ENCODE results near the gene TRAPPC2L. TPM values are rescaled to one million over a fixed set of nuclear protein-coding genes. Genes with fewer than 3 reads are reported as not detected.

The TRAPPC2L gene
- total RNA-seq, 1 donor from 2014 or later: 95.1 TPM

GRCh38 chr16:88837806-88838205 is 19.1 kb upstream of the TRAPPC2L start:
- H3K4me1 Mint-ChIP-seq: no peaks in the 10 kb centered on the region

DNA sequence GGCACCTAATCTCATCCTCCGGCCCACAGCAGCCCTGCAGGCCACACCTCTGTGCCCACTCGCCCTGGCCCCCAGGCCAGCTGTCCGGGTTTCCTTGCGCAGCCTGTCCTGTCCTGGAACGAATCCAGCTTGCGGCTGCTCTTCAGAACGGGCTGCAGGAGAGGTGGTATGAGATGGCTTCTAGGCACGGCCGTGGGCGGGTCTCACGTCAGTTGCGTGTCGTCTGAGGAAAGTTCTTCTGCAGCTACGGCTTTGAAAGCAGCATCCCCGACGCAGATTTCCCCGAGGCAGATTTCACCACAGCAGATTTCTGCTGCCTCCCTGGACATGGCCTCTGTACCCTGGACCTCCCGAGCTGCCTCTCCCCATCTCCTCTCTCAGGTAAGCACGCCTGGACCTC is 18.4 kb upstream of the TRAPPC2L start:
- TF ChIP-seq, protein P1, sequence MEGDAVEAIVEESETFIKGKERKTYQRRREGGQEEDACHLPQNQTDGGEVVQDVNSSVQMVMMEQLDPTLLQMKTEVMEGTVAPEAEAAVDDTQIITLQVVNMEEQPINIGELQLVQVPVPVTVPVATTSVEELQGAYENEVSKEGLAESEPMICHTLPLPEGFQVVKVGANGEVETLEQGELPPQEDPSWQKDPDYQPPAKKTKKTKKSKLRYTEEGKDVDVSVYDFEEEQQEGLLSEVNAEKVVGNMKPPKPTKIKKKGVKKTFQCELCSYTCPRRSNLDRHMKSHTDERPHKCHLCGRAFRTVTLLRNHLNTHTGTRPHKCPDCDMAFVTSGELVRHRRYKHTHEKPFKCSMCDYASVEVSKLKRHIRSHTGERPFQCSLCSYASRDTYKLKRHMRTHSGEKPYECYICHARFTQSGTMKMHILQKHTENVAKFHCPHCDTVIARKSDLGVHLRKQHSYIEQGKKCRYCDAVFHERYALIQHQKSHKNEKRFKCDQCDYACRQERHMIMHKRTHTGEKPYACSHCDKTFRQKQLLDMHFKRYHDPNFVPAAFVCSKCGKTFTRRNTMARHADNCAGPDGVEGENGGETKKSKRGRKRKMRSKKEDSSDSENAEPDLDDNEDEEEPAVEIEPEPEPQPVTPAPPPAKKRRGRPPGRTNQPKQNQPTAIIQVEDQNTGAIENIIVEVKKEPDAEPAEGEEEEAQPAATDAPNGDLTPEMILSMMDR (conservative IDR thresholded peaks at IDR 0.05): no peak
- Mint-ChIP-seq H3K4me1 (no peaks in the 10 kb centered on the region), H3K27me3 (ENCODE audit: low read depth) (no peaks in the 10 kb centered on the region), H3K9me3 (no peaks in the 10 kb centered on the region), H3K27ac (ENCODE audit: unreplicated experiment) (no peak overlapping the region), H3K36me3 (ENCODE audit: low read depth) (no peaks in the 10 kb centered on the region), H3K4me3 (no peak overlapping the region)
- no peak for DNase-seq (ENCODE audit: low read depth, low spot score)

More at GRCh38 chr16:88837806-88838205, 19.1 kb upstream of the TRAPPC2L start:
- no peak for DNase-seq (ENCODE audit: low read depth, low spot score)
- TF ChIP-seq, protein P1 (conservative IDR thresholded peaks at IDR 0.05): no peak
- no peaks in the 10 kb centered on the region for H3K27me3 Mint-ChIP-seq (ENCODE audit: low read depth)
- H3K36me3 Mint-ChIP-seq (ENCODE audit: low read depth): no peaks in the 10 kb centered on the region
- no peak overlapping the region for H3K4me3 Mint-ChIP-seq
- H3K27ac Mint-ChIP-seq (ENCODE audit: unreplicated experiment): no peak overlapping the region
- H3K9me3 Mint-ChIP-seq: no peaks in the 10 kb centered on the region

DNA sequence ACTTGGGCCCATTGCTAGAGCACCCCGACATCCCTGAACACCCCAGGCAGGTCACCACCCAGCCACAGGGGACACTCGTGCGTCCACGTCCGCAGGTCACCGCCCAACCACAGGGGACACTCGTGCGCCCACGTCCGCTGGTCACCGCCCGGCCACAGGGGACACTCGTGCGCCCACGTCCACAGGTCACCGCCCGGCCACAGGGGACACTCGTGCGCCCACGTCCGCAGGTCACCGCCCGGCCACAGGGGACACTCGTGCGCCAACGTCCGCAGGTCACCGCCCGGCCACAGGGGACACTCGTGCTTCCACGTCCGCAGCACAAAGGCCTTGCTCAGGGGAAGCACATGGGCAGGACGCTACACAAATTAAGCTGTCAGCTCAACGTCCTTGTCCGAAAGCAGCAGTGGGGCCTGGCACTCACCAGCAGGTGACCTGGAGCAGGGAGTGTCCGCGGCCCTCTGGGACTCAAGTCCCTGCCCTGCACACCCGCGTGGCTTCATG is 17.8 kb upstream of the TRAPPC2L start:
- Mint-ChIP-seq H3K27me3 (ENCODE audit: low read depth) (no peaks in the 10 kb centered on the region), H3K27ac (ENCODE audit: unreplicated experiment) (no peak overlapping the region), H3K36me3 (ENCODE audit: low read depth) (no peaks in the 10 kb centered on the region), H3K9me3 (no peaks in the 10 kb centered on the region), H3K4me3 (no peak overlapping the region), H3K4me1 (no peaks in the 10 kb centered on the region)
- TF ChIP-seq, protein P1 (conservative IDR thresholded peaks at IDR 0.05): no peak
- DNase-seq (ENCODE audit: low read depth, low spot score): no peak

DNA sequence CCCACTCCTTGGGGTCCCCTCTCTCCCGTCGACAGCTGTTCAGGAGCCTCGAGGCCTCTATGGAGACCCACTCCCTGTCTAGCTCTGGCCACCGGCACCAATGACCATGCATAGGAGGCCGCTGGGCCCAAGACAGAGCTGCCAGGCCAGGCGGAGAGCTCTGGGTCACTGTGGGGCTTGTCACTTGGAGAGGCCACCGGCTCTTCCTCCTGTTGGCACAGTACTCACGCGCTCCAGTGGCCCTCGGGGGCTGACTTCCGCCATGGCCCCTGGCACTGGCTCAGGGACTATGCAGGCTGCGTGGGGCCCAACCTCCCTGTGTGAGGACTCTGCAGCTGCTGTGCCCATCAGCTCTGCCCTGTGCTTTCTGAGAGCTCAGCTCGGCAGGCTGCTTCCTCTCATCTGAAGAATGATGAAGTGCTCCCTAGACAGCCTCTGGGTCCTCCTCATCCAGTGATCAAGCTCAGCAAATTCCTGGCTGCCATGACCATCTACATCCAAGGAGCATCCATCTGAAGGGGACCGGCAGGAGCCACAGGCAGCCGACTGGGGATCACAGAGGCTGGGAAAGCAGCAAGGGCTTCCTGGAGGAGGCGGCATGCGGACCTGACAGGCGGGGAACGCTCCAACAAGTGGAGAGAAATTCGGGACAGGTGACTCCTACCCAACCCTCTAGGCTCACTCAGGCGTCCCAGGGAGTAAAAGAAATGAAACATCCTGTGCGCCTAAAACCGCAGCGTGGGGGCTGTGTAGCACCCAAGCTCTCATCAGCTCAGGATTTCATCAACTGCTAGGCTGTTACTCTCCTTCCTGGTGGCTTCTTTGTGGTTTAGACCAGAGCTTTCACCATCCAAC is 17.0 kb upstream of the TRAPPC2L start:
- H3K4me3 Mint-ChIP-seq: no peak overlapping the region
- no peak for DNase-seq (ENCODE audit: low read depth, low spot score)
- H3K9me3 Mint-ChIP-seq: no peaks in the 10 kb centered on the region
- no peaks in the 10 kb centered on the region for H3K36me3 Mint-ChIP-seq (ENCODE audit: low read depth)
- H3K27ac Mint-ChIP-seq (ENCODE audit: unreplicated experiment): no peak overlapping the region
- TF ChIP-seq, protein P1 (conservative IDR thresholded peaks at IDR 0.05): no peak
- no peaks in the 10 kb centered on the region for H3K4me1 Mint-ChIP-seq
- no peaks in the 10 kb centered on the region for H3K27me3 Mint-ChIP-seq (ENCODE audit: low read depth)

GRCh38 chr16:88840600-88841215 is 16.2 kb upstream of the TRAPPC2L start:
- Mint-ChIP-seq H3K4me1 (no peaks in the 10 kb centered on the region), H3K4me3 (no peak overlapping the region), H3K9me3 (no peaks in the 10 kb centered on the region), H3K27ac (ENCODE audit: unreplicated experiment) (no peak overlapping the region), H3K36me3 (ENCODE audit: low read depth) (no peaks in the 10 kb centered on the region), H3K27me3 (ENCODE audit: low read depth) (no peaks in the 10 kb centered on the region)
- DNase-seq (ENCODE audit: low read depth, low spot score): no peak
- TF ChIP-seq, protein P1 (conservative IDR thresholded peaks at IDR 0.05): no peak
